GM21381 (cell line): ENCODE measurements around the gene TP53.

Experiments used
- ATAC-seq: cut with Tn5 transposase; IDR thresholded peaks from one replicate; pipeline ENCODE4 v1.9.1; 2021; ENCODE audit warnings: mild to moderate bottlenecking, moderate library complexity; ENCODE audit not compliant: unreplicated experiment

Gene TP53

DNA sequence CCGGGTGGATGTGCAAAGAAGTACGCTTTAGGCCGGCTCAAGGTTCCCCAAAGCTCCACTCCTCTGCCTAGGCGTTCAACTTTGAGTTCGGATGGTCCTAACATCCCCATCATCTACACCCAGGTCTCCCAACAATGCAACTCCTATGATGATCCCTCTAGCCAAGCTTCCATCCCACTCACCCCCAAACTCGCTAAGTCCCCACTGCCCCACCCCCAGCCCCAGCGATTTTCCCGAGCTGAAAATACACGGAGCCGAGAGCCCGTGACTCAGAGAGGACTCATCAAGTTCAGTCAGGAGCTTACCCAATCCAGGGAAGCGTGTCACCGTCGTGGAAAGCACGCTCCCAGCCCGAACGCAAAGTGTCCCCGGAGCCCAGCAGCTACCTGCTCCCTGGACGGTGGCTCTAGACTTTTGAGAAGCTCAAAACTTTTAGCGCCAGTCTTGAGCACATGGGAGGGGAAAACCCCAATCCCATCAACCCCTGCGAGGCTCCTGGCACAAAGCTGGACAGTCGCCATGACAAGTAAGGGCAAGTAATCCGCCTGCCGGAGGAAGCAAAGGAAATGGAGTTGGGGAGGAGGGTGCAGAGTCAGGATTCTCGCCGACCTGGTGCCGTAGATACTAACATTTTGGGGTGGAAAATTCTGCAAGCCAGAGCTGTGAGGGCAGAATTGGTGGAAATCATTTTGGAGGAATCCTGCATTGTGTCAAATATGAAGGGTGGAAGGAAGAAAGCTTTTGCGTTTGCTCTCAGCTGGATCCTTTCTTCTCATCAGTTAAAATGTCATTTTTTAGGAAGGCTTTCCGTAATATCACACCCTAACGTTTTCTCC is at the start of gene TP53:
TP53 (minus strand) TSS at position 419 of the 836 bp plus-strand sequence. CDS start 10,896 bp downstream, outside the sequence.
- ATAC-seq: peak; percentile 33

DNA sequence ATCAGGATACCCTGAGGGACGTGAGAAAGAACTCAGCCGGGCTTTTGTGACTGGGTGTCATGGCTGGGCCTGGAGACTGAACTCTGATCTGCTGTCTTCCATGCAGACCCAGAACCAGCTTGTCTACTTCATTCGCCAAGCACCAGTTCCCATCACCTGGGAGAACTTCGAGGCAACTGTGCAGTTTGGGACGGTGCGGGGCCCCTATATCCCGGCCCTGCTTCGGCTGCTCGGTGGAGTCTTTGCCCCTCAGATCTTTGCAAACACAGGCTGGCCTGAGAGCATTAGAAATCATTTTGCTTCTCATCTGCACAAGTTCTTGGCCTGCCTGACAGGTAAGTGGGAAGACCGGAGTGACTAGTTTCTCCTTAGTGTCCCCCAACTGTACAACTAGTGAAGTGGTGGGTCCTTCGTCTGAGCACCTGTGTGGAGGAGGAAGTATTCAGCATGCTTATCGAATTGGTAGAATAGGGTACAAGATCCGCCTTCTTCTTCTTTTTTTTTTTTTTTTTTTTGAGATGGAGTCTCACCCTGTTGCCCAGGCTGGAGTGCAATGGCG is 45.8 kb upstream of the TP53 start:
- no peak for ATAC-seq

DNA sequence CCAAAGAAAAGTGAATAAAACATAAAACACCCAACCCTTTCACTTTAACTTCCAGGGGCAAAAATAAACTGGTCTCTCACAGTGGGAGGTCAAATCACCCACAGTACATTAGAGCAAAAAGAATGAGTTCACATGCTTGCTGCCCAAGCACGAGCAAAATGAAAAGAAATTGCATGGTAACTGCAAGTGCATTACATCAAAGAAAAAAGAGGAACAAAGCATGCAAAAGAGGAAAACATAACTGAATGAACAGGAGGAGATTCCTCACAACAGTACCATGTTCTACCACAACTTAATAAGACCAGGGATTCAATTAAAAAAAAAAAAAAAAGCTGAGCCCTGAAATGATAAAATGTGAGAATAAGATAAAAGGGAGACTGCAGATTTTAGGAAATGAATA is 42.5 kb upstream of the TP53 start:
- ATAC-seq: no peak

DNA sequence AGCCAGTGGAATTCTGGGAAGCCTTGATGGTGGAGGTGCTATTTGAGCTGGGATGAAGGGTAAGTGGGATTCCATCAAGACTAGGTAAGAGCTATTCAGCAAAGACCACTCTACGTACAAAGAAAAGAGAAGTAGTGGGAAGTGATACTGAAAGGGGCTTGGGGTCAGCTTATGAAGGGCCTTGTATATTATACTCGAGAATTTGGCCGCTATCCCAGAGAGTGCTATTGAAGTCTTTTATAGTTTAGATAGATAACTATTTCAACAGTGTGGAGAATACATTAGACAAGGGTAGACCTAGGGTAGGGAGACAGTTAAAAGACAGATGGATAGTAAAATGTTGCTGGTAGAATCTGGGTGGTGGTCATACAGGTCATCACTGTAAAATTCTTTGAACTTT is 40.6 kb upstream of the TP53 start:
- ATAC-seq: no peak

DNA sequence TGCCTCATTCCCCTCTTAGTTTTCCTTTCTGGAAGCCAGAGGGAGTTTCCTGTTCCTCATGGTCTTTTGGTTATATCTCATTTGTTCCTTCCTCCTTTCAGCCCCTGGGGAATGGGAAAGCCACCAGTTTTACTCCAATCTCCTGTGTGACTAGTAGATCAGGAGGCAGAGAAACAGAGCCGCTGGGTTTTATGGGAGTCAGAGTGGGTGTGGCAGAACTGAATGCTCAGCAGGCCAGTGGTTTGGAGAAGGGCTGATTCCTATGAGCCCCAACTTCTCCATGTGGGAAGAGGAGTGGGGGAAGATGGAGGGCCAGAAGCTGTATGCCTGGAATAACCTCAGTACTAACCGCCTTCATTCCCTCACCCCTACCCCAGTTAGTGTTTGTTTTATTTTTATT is 34.3 kb upstream of the TP53 start:
- no peak for ATAC-seq

DNA sequence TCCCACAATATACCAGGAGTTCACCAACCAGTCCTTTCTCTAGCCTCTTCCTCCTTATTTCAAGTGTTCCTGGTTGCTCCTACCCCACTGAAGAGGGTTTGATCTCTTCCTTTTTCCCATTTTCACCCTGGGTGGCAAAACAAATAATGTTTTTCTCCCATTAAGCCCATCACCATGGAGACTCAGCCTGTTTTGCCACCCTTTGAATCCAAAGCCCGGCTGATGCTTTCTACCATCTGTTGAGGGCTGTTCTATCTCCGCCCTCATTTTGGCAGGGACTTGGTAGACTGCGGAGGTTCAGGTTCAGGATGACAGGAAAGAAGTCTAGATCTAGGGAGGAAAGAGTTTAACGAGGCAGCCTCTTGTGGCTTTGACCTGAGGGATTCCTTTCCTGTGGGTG is 32.8 kb upstream of the TP53 start:
- no peak for ATAC-seq

DNA sequence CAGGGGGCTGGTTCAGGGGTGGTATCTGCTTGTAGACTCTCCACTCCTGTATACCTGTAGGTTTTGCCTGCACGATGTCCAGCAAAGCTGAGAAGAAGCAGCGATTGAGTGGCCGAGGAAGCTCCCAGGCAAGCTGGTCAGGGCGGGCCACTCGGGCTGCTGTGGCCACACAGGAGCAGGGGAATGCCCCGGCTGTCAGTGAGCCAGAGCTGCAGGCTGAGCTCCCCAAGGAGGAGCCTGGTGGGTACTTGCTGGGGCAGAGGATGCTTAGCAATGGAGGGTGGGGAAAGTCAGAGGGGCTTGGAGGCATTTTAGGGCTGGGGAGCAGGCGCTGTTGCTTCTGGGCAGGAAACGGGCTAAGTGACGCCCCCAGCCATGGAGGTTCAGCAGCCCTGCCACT is 32.4 kb upstream of the TP53 start:
- ATAC-seq: no peak

DNA sequence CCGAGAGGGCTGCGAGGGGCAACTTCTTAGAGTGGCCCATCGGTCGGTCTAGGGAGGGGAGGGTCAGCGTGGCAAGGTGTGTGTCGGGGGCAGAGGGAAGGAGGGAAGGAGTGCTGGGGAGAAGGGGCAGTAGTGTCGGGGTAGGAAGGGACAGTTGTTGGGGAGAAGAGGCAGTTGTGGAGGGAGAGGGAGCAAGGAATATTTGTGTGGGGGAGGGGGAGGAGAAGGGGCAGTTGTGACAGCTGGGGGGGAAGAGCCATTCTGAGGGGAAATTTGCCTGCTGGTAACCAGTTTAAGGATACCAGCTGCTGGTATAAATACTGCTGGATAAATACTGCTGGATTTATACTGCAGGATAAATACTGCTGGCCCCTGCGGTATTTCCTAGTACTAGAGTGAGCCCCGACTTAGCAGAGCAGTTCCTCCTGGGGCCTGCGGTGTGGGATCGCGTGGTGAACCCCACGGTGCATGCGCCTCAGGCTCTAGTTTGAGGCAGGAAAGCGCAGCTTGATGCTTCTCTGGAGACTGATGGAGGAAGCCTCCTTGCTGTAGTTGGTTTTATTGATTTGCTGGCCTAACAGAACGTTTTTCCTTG is 30.6 kb upstream of the TP53 start:
- ATAC-seq: no peak

DNA sequence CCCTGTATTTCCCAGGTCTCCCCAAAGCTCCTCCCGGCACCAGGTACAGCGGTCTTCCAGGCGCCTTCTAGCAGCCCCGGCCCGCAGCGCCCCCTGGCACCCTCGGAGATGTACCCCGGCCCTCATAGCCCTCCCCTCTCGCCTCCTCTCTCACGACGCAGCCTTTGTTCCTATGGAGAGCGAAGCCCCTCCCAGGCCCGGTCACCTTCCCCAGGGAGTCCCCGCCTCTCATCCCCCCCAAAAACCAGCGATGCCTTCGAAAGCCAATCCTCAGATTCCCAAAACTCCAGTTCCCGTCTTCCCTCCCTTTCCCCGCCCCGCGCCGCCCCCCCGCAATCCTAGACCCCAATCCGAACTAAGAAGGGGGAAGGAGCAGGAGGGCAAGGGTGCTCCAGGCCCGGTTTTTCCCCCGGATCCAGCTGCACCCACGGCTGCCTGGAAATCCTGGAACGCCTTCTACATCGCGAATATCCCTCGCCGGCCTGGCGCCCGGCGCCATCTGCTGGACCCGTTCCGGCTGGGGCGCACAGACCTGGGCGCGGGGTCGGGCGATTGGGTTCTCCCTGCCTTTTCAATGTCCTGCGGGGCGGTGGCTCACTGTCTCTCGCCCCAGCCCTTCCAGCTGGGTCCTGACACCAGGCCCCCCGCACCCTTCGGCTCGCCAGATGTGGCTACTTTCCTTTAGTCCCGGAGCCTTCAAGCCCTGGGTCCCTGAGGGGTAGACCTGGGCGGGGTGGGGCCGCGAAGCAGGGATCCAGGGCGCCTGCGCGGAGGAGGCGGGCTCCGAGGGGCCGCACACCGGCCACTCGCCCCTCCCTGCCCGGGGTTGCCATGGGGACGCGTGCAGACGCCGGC is 29.8 kb upstream of the TP53 start, which contains the start of gene DNAH2:
DNAH2 (plus strand) TSS at position 844 of the 855 bp plus-strand sequence. CDS start 1,991 bp downstream, outside the sequence.
- ATAC-seq: no peak

DNA sequence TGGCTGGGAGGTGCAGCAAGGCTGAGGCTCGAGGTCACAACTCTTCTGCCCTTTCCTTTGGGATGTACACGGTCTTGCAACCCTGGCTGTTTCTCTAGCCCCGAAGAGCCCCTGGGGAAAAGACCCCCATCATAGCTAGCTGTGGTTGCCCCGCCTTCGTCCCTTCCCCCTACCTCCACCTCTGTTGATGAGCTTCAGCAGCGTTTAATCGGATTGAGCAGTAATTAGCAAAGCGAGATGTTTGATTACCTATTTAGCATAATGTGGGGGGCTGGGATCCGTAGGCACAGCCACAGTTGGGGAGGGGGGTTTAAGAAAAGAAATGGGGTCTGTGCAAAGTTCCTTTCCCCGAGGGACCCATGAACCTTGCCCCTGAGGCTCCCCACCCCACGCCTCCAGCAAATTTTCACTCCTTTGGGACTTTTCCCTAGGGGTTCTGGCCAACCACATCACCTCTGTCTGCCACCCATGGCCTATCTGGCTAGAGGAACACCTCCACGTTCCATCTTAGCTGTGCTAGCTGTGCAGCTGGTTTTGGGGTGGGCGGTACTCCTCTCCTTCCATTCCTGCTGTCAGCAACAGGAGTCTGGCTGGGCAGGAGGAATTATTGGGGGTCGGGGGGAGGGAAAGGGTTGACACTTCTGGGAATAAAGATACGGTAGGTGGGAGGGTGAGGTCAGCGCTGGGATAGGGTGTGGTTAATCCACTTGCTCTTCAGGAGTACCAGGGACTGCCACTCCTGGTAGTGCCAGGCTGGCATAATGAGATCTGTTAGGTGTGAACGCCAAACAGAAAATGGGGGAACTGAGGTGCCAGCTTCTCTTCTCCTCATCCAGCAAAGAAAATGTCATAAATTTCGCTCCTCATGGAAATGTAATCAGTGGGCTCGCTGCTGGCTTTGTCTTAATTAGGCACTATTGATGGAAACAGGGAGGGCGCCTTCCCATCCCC is 28.9 kb upstream of the TP53 start:
- no peak for ATAC-seq

DNA sequence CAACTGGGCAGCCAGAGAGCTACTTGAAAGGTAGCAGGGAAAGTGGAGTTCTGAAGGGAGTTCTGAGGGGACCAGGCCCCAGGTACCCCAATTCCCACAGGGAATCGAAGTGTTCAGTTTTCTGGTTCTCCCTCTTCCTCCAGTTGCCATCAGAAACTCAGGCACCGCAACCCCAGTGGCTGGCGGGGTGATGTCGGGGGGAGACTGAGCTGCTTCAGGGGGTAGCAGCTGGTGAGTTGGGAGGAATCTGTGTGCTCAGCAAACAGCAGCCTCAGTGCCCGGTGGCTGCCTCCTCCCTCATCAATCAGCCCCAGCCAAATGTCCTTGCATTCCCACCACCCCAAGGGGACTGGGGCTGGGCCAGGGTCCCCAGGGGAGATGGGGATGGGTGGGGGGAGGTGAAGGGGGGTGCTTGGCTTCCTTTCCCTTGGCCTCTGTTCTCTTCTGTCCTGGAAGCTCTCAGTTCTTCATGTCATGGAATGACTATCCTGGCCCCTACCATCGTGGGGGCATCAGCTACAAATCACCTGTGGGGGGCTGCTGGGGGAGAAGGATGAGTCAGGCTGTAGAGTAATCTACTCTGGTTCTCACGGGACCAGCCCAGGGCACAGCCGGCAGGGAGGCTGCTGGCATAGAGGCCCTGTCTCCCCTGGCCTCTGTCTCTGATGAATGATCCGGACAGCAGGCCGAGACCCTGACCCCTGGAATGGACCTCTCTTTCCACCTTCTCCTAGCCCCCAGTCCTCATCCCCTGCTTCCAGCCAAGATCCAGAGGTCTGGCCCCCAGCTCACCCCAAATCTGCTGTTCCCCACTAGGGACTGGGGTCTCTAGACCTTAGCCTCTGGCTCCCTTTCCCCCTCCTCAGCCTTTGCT is 27.7 kb upstream of the TP53 start:
- ATAC-seq: no peak

DNA sequence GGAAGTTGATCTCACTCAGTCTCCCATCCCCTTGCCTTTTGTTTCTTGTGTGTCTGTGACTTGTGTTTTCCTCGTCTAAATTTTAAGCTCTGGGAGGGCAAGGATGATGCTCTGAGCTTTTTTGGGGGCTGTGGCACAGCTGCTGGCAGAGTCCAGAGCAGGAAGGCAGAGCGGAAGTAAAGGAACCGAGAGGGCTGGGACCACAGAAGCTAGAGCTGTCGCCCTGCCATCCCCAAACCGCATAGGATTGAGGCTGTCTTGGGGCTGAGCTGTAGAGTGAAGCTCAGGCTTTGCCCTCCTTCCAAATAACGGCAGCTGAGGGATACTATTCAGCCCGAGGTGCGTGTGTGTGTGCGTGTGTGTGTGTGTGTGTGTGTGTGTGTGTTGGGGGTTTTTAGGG is 26.5 kb upstream of the TP53 start:
- no peak for ATAC-seq

DNA sequence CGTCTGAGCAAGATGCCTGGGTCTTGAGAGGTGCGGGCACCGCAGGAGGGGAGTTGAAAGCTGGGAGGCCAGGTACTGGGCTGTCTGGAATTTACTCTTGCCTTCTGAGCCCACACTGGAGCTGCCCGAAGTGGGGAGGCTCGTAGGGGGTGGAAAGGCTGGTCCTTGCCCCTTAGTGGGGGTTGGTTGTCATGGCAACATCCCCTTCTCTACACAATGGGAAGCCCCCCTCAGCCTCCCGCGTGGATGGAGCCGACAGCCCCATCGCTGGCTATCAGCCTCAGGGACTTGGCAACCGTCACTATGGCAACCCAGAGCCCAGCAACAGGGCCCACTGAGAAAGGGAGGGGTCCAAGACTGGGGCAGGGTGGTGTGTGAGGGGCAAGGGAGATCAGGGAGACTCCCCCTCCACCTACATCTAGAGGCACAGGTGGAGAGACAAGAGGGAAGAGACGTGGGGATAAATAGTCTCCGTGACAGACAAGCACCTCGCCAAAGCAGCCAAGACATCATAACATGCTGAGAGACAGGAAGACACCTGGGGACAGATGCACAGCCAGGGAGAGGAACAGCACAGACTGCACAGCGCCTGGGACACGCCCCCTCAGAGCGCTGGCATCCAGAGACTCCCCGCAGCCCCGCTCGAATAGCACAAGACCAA is 25.0 kb upstream of the TP53 start:
- ATAC-seq: no peak

DNA sequence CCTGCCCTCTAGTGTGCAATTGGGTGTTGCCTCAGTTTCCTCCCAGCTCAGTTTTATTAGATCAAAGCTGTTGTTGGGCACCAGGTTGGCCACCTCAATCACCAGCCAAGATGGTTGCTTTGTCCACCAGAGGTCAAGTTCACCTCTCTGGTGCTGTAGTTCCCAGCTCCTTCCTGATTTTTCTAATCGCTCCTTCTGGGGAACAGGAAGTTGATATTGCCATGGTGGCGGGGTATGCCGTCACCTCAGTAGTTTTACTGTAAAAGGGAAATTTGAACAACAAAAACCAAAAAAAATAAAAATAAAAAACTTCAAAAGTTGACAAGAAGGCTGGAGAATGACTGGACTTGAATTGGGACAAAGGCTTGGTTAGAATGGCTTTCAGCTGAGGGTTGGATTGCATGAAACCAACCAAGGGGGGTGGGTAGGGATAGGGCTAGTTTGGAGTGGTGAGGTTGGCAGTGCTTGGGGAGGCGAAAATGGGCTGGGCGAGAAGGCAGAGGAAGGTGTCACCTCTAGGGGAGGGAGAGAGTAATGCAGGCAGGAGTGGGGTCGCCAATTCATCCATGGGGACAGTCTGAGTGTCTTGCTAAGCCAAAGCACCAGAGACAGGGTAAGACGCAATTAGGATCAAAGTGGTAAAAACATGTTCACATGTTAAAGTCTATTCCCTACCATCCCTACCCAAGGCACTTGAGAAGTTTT is 23.9 kb upstream of the TP53 start:
- no peak for ATAC-seq

DNA sequence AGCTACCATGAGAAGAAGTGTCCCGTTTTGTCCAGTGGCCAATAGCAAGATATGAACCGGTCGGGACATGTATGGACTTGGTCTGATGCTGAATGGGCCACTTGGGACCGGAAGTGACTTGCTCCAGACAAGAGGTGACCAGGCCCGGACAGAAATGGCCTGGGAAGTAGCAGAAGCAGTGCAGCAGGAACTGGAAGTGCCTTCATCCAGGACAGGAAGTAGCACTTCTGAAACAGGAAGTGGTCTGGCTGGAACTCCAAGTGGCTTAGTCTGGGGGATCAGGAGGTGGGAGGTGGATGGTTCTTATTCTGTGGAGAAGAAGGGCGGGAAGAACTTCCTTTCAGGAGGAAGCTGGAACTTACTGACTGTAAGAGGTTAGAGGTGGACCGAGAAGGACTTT is 23.0 kb upstream of the TP53 start:
- ATAC-seq: no peak

DNA sequence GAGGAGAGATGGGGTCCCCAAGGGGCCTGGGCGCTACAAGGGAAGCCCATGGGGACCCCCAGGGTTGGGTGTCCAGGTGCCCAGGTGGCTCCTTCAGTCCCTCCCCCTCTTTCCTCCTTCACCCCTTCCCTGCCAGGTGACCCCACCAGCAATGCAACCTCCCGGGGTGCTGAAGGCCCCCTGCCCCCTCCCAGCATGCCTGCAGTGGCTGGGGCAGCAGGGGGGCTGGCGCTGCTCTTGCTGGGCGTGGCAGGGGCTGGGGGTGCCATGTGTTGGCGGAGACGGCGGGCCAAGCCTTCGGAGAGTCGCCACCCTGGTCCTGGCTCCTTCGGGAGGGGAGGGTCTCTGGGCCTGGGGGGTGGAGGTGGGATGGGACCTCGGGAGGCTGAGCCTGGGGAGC is 21.7 kb upstream of the TP53 start:
- ATAC-seq: no peak

DNA sequence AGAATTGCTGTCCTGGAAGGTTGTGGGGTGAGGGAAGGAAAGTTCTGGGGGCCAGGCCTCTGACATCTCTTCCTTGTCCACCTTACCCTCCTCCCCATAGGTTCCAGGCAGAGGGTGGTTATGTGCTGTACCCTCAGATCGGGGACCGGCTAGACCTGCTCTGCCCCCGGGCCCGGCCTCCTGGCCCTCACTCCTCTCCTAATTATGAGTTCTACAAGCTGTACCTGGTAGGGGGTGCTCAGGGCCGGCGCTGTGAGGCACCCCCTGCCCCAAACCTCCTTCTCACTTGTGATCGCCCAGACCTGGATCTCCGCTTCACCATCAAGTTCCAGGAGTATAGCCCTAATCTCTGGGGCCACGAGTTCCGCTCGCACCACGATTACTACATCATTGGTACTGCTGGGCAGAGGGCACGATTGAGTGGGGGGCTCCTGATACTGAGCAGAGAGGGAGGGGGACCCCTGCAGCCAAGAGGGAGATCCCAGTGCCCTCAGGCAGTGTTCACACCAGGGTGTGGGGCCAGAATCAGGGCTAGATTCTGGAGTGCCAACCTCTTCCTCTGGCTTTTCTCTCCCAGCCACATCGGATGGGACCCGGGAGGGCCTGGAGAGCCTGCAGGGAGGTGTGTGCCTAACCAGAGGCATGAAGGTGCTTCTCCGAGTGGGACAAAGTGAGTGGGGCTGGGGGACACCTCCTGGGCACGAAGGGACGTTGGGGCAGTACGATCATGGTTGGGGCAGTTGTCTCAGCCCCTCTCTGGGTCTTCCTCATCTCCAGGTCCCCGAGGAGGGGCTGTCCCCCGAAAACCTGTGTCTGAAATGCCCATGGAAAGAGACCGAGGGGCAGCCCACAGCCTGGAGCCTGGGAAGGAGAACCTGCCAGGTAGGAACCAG is 20.8 kb upstream of the TP53 start:
- no peak for ATAC-seq
